Liver (tissue), 3 donors: Measurements from ENCODE around the gene EML3.

Experiments
- CTCF ChIP-seq: fragments of 150-350 bp; IDR thresholded peaks from 2 replicates; pipeline ENCODE4 v1.5.1; 2017; ENCODE audit warnings: improper control_type of control experiment, low read depth, low read length; ENCODE audit not compliant: missing input control
- EGR1 ChIP-seq, 2 donors: IDR thresholded peaks; 2 replicates each; pipeline ENCODE4 v1.6.1; 2016 to 2018; ENCODE audit warnings: antibody characterized with exemption in 2 of 2, low read depth in 2 of 2
- FOXA1 ChIP-seq: IDR thresholded peaks from 2 replicates; pipeline ENCODE4 v1.6.1; 2016; ENCODE audit warnings: antibody characterized with exemption
- GABPA ChIP-seq, 2 donors: IDR thresholded peaks in 1 of 2; conservative IDR thresholded peaks in 1 of 2; 2 replicates each; pipeline ENCODE4 v1.6.1; 2016; ENCODE audit warnings: antibody characterized with exemption in 2 of 2, mild to moderate bottlenecking in 1 of 2, moderate library complexity in 1 of 2
- JUND ChIP-seq, 2 donors: IDR thresholded peaks; 2 replicates each; pipeline ENCODE4 v1.6.1; 2016; ENCODE audit warnings: antibody characterized with exemption in 2 of 2
- MAX ChIP-seq: IDR thresholded peaks from 2 replicates; pipeline ENCODE4 v1.6.1; 2016; ENCODE audit warnings: antibody characterized with exemption
- RAD21 ChIP-seq, 2 donors: IDR thresholded peaks; 2 replicates each; pipeline ENCODE4 v1.6.1; 2016; ENCODE audit warnings: antibody characterized with exemption in 2 of 2, mild to moderate bottlenecking in 2 of 2
- REST ChIP-seq: IDR thresholded peaks from 2 replicates; pipeline ENCODE4 v1.6.1; 2016; ENCODE audit warnings: antibody characterized with exemption, mild to moderate bottlenecking
- SP1 ChIP-seq: IDR thresholded peaks from 2 replicates; pipeline ENCODE4 v1.6.1; 2018; ENCODE audit warnings: antibody characterized with exemption, mild to moderate bottlenecking
- YY1 ChIP-seq: IDR thresholded peaks from 2 replicates; pipeline ENCODE4 v1.6.1; 2016; ENCODE audit warnings: antibody characterized with exemption, mild to moderate bottlenecking
- ZBTB33 ChIP-seq: IDR thresholded peaks from 2 replicates; pipeline ENCODE4 v1.6.1; 2016; ENCODE audit warnings: antibody characterized with exemption
- donor health status: healthy.
- donor health status: healthy.

- TF ChIP-seq CTCF, result no peak
- TF ChIP-seq MAX, result no peak
- TF ChIP-seq EGR1 (IDR thresholded peaks at IDR 0.05; ENCODE audit: low read depth in 2 of 2), result no peak
- TF ChIP-seq GABPA (IDR thresholded peaks at IDR 0.05 in 1 of 2, conservative IDR thresholded peaks at IDR 0.05 in 1 of 2), result no peak
- no peak for TF ChIP-seq YY1
- no peak for TF ChIP-seq SP1
- no peak for TF ChIP-seq ZBTB33
- TF ChIP-seq JUND (IDR thresholded peaks at IDR 0.05), result no peak
- TF ChIP-seq RAD21 (IDR thresholded peaks at IDR 0.05), result no peak
- no peak for TF ChIP-seq FOXA1
- no peak for TF ChIP-seq REST
These were observed 39.8 kb upstream of the EML3 start for GRCh38 chr11:62652161-62653006.
